ENCODE data around the gene JAG1. TPM values are rescaled to one million over a fixed set of nuclear protein-coding genes. Genes with fewer than 3 reads are reported as not detected.

The JAG1 gene
- total and polyA plus RNA-seq, 7 experiments from 2014 or later: 0.07 to 7.0 (median 0.62) TPM; not detected in 2

DNA sequence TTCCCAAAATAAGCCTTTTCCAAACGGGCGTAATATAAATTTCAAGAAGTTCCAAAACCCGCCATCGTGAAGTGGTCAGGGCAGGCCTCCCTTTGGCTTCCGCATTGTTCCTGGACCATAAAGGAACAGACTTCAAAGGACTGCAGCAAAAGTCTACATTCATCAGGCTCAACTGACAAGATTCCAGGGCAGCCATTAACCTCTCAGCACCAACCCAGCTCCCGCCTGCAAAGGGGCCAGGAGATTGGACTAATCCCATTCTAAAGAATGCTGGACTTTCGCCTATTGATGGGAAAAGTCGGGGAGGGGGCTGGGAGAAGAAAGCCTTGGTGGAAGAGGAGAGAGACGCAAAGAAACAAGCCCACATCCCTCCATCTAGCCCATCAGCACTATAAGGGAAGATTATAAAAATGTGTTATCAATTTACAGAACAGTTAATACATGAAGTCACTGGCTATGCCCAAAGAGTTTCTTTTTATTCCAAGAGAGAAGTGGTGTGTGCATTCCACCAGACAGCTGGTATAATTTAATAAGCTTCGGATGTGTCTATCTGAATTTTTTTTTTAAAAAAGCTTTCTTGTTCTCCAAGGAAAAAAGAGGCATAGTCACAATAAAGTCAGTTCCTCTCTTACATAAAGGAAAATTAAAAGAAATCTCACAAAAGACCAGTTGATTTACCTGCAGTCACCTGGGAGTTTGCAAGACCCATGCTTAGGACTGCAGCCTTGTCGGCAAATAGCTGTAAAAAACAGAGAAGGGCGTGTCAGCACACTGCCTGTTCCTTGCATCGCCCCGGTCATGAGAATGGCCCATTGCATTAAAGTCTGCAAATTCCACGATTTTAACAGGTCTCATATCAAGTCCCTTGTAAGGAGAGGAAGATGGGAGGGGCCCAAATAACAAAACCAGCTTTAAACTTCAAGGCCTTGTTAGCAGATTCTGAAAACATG lies 17.8 kb downstream of the JAG1 start:
- Histone ChIP-seq H3K27me3 (ENCODE audit: control insufficient read depth in 2 of 2, insufficient read depth in 2 of 2, low read length in 2 of 2) (no peaks in the 10 kb centered on the region), H3K36me3 (ENCODE audit: control insufficient read depth in 2 of 3, insufficient read depth in 3 of 3, low read length in 3 of 3) (no peaks in the 10 kb centered on the region), H3K9me3 (ENCODE audit: control insufficient read depth in 2 of 3, low read length in 3 of 3) (no peaks in the 10 kb centered on the region), H3K4me1 (ENCODE audit: control insufficient read depth in 2 of 2, insufficient read depth in 2 of 2, low read length in 2 of 2) (no peaks in the 10 kb centered on the region), H3K4me3 (ENCODE audit: low read length) (no peak overlapping the region), H3K27ac (ENCODE audit: low read depth, low read length) (no peak overlapping the region)
- H3K27me3 Mint-ChIP-seq: peaks cover 11 to 44% (median 15%) of the 10 kb centered on the region in 5 donors
- no peak for DNase-seq
- H3K4me1 Mint-ChIP-seq: peaks cover 0 to 3% (median 0%) of the 10 kb centered on the region in 7 donors
- ATAC-seq: no peak
- ChIA-PET POLR2A (no interaction called here), CTCF (no interaction called here)
- H3K4me3 Mint-ChIP-seq: no peak overlapping the region
- no peaks in the 10 kb centered on the region for H3K36me3 Mint-ChIP-seq
- peaks cover 0 to 2% (median 0%) of the 10 kb centered on the region in 11 donors for H3K9me3 Mint-ChIP-seq
- H3K27ac Mint-ChIP-seq: no peak overlapping the region
- intact Hi-C loops (cut with micrococcal nuclease): no loop called here

DNA sequence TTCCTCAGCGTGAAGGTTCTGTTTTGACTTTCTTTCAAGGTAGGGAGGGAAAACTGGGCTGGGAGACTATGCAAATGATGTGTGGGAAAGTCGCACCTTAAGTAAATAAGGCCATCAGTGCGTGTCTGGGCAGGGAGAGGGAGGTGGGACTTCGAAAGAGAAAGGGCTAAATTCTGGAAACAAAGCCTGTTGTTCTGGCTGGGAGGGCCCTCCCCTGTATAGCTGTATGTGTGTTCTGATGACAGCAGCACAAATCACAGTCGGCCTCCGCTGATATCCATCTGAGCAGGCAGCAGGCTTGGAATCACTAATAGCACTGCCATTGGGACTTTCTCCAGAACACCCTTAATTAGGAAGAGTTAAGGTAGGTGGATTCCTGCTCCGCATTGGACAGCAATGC lies 19.2 kb downstream of the JAG1 start:
- Mint-ChIP-seq H3K27ac (no peak overlapping the region), H3K36me3 (no peaks in the 10 kb centered on the region), H3K4me1 (peaks cover 0 to 3% (median 0%) of the 10 kb centered on the region in 7 donors), H3K9me3 (peaks cover 0 to 2% (median 0%) of the 10 kb centered on the region in 11 donors), H3K27me3 (peaks cover 9 to 50% (median 11%) of the 10 kb centered on the region in 5 donors), H3K4me3 (no peak overlapping the region)
- H3K4me1 ChIP-seq (ENCODE audit: control insufficient read depth in 2 of 2, insufficient read depth in 2 of 2, low read length in 2 of 2): no peaks in the 10 kb centered on the region
- ATAC-seq (no peak), DNase-seq (no peak)
- no peaks in the 10 kb centered on the region for H3K36me3 ChIP-seq (ENCODE audit: control insufficient read depth in 2 of 3, insufficient read depth in 3 of 3, low read length in 3 of 3)
- H3K9me3 ChIP-seq (ENCODE audit: control insufficient read depth in 2 of 3, low read length in 3 of 3): no peaks in the 10 kb centered on the region
- intact Hi-C loops (cut with micrococcal nuclease): no loop called here
- no peak overlapping the region for H3K27ac ChIP-seq (ENCODE audit: low read depth, low read length)
- POLR2A ChIA-PET: no interaction called here
- H3K4me3 ChIP-seq (ENCODE audit: low read length): no peak overlapping the region
- H3K27me3 ChIP-seq (ENCODE audit: control insufficient read depth in 2 of 2, insufficient read depth in 2 of 2, low read length in 2 of 2): no peaks in the 10 kb centered on the region
- CTCF ChIA-PET: no interaction called here

- CTCF ChIA-PET: no interaction called here
- ATAC-seq: no peak
Measured at GRCh38 chr20:10654250-10654610, 19.6 kb downstream of the JAG1 start.

DNA sequence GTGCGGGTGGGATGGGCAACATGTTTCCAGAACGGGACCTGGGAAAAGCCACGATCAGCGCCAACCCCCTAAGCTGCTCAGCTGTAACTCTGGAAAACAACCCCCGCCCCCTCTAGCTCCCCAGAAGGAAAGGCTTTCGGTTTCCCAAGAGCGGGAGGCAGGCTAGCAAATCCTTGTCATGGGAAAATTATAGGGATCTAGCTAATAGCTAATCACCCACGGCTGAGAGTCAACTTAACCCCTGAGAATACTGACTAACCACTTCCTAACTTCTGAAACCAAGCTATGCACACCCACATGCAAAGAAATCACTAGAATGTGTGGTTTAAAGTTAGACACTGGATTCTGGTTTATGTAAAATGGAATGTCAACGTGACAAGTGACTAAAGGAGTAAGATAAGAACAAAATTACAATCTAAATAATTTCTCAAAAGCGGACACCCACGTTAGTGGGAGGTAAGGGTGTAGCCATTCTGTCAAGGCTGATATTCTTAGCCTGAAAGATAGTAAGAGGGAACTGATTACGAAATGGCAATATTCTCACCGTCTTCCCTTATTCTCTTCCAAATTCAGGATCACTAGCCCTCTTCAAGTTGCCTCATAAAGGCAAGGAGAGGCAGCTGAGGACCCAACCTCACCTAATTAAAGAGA lies 20.1 kb downstream of the JAG1 start:
- Histone ChIP-seq H3K36me3 (ENCODE audit: control insufficient read depth in 2 of 3, insufficient read depth in 3 of 3, low read length in 3 of 3) (no peaks in the 10 kb centered on the region), H3K4me3 (ENCODE audit: low read length) (no peak overlapping the region), H3K9me3 (ENCODE audit: control insufficient read depth in 2 of 3, low read length in 3 of 3) (no peaks in the 10 kb centered on the region), H3K4me1 (ENCODE audit: control insufficient read depth in 2 of 2, insufficient read depth in 2 of 2, low read length in 2 of 2) (no peaks in the 10 kb centered on the region), H3K27me3 (ENCODE audit: control insufficient read depth in 2 of 2, insufficient read depth in 2 of 2, low read length in 2 of 2) (no peaks in the 10 kb centered on the region), H3K27ac (ENCODE audit: low read depth, low read length) (no peak overlapping the region)
- Mint-ChIP-seq H3K4me1 (peaks cover 0 to 3% (median 0%) of the 10 kb centered on the region in 7 donors), H3K27me3 (peaks cover 7 to 50% (median 11%) of the 10 kb centered on the region in 5 donors), H3K27ac (no peak overlapping the region), H3K4me3 (no peak overlapping the region), H3K36me3 (no peaks in the 10 kb centered on the region), H3K9me3 (peaks cover 0 to 2% (median 0%) of the 10 kb centered on the region in 11 donors)
- ATAC-seq (no peak), DNase-seq (no peak)
- ChIA-PET CTCF (no interaction called here), POLR2A (no interaction called here)
- intact Hi-C loops (cut with micrococcal nuclease): no loop called here

More at GRCh38 chr20:10654250-10654610, 19.6 kb downstream of the JAG1 start:
- peaks cover 0 to 3% (median 0%) of the 10 kb centered on the region in 7 donors for H3K4me1 Mint-ChIP-seq
- no peak overlapping the region for H3K4me3 Mint-ChIP-seq
- intact Hi-C loops (cut with micrococcal nuclease): no loop called here
- H3K36me3 ChIP-seq (ENCODE audit: control insufficient read depth in 2 of 3, insufficient read depth in 3 of 3, low read length in 3 of 3): no peaks in the 10 kb centered on the region
- peaks cover 8 to 50% (median 11%) of the 10 kb centered on the region in 5 donors for H3K27me3 Mint-ChIP-seq
- H3K9me3 Mint-ChIP-seq: peaks cover 0 to 2% (median 0%) of the 10 kb centered on the region in 11 donors
- no peaks in the 10 kb centered on the region for H3K36me3 Mint-ChIP-seq
- H3K27me3 ChIP-seq (ENCODE audit: control insufficient read depth in 2 of 2, insufficient read depth in 2 of 2, low read length in 2 of 2): no peaks in the 10 kb centered on the region
- no peak for DNase-seq
- POLR2A ChIA-PET: no interaction called here
- no peaks in the 10 kb centered on the region for H3K9me3 ChIP-seq (ENCODE audit: control insufficient read depth in 2 of 3, low read length in 3 of 3)
- no peak overlapping the region for H3K27ac ChIP-seq (ENCODE audit: low read depth, low read length)
- H3K27ac Mint-ChIP-seq: no peak overlapping the region
- H3K4me1 ChIP-seq (ENCODE audit: control insufficient read depth in 2 of 2, insufficient read depth in 2 of 2, low read length in 2 of 2): no peaks in the 10 kb centered on the region
- H3K4me3 ChIP-seq (ENCODE audit: low read length): no peak overlapping the region

GRCh38 chr20:10652660-10653261 lies 21.0 kb downstream of the JAG1 start:
- H3K27ac ChIP-seq (ENCODE audit: low read depth, low read length): no peak overlapping the region
- ChIA-PET CTCF (no interaction called here), POLR2A (no interaction called here)
- H3K4me3 Mint-ChIP-seq: no peak overlapping the region
- no peaks in the 10 kb centered on the region for H3K9me3 ChIP-seq (ENCODE audit: control insufficient read depth in 2 of 3, low read length in 3 of 3)
- H3K27ac Mint-ChIP-seq: no peak overlapping the region
- no peaks in the 10 kb centered on the region for H3K27me3 ChIP-seq (ENCODE audit: control insufficient read depth in 2 of 2, insufficient read depth in 2 of 2, low read length in 2 of 2)
- intact Hi-C loops (cut with micrococcal nuclease): no loop called here
- peaks cover 0 to 3% (median 0%) of the 10 kb centered on the region in 7 donors for H3K4me1 Mint-ChIP-seq
- H3K4me1 ChIP-seq (ENCODE audit: control insufficient read depth in 2 of 2, insufficient read depth in 2 of 2, low read length in 2 of 2): no peaks in the 10 kb centered on the region
- H3K9me3 Mint-ChIP-seq: peaks cover 0 to 2% (median 0%) of the 10 kb centered on the region in 11 donors
- H3K27me3 Mint-ChIP-seq: peaks cover 10 to 49% (median 16%) of the 10 kb centered on the region in 5 donors
- H3K36me3 Mint-ChIP-seq: no peaks in the 10 kb centered on the region
- ATAC-seq (no peak), DNase-seq (no peak)
- no peaks in the 10 kb centered on the region for H3K36me3 ChIP-seq (ENCODE audit: control insufficient read depth in 2 of 3, insufficient read depth in 3 of 3, low read length in 3 of 3)
- H3K4me3 ChIP-seq (ENCODE audit: low read length): no peak overlapping the region

GRCh38 chr20:10652185-10652584 lies 21.6 kb downstream of the JAG1 start:
- Mint-ChIP-seq H3K9me3 (peaks cover 0 to 2% (median 0%) of the 10 kb centered on the region in 11 donors), H3K27me3 (peaks cover 5 to 49% (median 18%) of the 10 kb centered on the region in 5 donors), H3K36me3 (no peaks in the 10 kb centered on the region), H3K4me1 (peaks cover 0 to 3% (median 0%) of the 10 kb centered on the region in 7 donors), H3K4me3 (no peak overlapping the region), H3K27ac (no peak overlapping the region)
- intact Hi-C loops (cut with micrococcal nuclease): no loop called here
- H3K4me3 ChIP-seq (ENCODE audit: low read length): no peak overlapping the region
- CTCF ChIA-PET: no interaction called here
- H3K27me3 ChIP-seq (ENCODE audit: control insufficient read depth in 2 of 2, insufficient read depth in 2 of 2, low read length in 2 of 2): no peaks in the 10 kb centered on the region
- no peak for ATAC-seq
- H3K9me3 ChIP-seq (ENCODE audit: control insufficient read depth in 2 of 3, low read length in 3 of 3): no peaks in the 10 kb centered on the region
- H3K27ac ChIP-seq (ENCODE audit: low read depth, low read length): no peak overlapping the region
- H3K4me1 ChIP-seq (ENCODE audit: control insufficient read depth in 2 of 2, insufficient read depth in 2 of 2, low read length in 2 of 2): no peaks in the 10 kb centered on the region
- POLR2A ChIA-PET: no interaction called here
- H3K36me3 ChIP-seq (ENCODE audit: control insufficient read depth in 2 of 3, insufficient read depth in 3 of 3, low read length in 3 of 3): no peaks in the 10 kb centered on the region
- DNase-seq: no peak

All from naive thymus-derived CD4-positive, alpha-beta T cell (primary cell).